HG02678 (cell line): Measurements from ENCODE around the gene EP400.
"Not testable (repeated sequence)": the region's sequence is repeated elsewhere in the genome, so short reads cannot be mapped to it uniquely, and the experiment has no call there.

Experiments
- ATAC-seq: cut with Tn5 transposase; IDR thresholded peaks from one replicate; pipeline ENCODE4 v1.9.1; 2021; ENCODE audit warnings: mild to moderate bottlenecking, moderate library complexity; ENCODE audit not compliant: unreplicated experiment

EP400 gene

GRCh38 chr12:131948166-131948712 is 1.5 kb upstream of the EP400 start:
- no peak for ATAC-seq

DNA sequence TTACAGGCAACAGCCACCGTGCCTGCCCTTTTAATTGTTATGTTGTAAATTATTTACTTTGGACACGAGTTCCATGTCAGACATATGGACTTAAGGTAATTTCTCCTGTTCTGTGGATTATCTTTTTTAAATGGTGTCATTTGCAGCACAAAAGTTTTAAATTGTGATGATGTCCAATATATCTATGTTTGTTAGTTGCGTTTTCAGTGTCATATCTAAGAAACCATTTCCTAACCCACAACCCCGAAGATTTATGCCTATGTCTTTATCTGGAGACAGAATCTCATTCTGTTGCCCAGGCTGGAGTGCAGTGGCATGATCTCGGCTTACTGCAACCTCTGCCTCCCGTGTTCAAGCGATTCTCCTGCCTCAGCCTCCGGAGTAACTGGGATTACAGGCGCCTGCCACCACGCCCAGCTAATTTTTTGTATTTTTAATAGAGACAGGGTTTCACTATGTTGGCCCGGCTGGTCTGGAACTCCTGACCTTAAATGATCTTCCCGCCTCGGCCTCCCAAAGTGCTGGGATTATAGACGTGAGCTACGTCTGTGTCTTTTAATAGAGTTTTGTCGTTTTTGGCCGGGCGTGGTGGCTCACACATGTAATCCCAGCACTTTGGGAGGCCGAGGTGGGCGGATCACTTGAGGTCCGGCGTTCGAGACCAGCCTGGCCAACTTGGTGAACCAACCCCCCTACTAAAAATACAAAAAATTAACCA is 870 bp upstream of the EP400 start:
- ATAC-seq = not testable (repeated sequence)

DNA sequence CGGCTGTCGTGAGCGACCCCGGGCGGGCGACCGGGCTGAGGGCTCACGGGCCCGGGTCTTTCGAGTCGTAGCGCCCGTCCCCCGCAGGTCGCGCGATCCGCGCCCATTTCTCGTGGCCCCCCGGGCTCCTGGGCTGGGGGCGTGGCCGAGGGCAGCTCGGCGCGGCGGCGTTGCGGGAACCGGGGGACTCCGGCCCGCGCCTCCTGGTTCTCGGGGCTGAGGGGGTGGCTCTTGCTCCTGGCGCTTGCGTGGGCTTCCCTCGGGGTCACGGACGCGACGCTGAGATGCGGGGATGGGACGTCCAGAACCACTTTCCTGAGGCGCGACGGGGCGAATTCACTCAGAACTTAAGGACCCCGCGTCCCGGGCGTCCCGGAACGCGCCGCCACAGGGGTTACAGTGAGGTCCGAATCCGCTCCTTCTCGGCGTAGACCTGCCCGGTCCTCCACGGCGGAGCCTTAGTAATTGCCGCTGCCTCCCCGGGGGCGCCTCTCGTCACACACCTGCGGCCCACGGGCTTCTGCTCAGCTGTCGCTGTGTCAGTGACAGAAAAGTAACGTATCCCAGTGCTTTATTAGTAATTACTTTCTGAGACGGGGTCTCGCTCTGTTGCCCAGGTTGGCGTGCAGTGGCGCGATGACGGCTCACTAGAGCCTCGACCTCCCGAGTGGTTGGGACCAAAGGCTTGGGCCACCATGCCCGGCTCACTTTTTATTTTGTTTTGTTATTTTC is 606 bp downstream of the EP400 start:
- ATAC-seq = peak; percentile 26

GRCh38 chr12:131953810-131954209 is 4.1 kb downstream of the EP400 start:
- ATAC-seq = not testable (repeated sequence)

- ATAC-seq = not testable (repeated sequence)
Measured at GRCh38 chr12:131954460-131954859, 4.7 kb downstream of the EP400 start.

- no peak for ATAC-seq
Measured at GRCh38 chr12:131959116-131959515, 9.4 kb downstream of the EP400 start.

- ATAC-seq = no peak
Measured at GRCh38 chr12:131959641-131960589, 10.2 kb downstream of the EP400 start.

DNA sequence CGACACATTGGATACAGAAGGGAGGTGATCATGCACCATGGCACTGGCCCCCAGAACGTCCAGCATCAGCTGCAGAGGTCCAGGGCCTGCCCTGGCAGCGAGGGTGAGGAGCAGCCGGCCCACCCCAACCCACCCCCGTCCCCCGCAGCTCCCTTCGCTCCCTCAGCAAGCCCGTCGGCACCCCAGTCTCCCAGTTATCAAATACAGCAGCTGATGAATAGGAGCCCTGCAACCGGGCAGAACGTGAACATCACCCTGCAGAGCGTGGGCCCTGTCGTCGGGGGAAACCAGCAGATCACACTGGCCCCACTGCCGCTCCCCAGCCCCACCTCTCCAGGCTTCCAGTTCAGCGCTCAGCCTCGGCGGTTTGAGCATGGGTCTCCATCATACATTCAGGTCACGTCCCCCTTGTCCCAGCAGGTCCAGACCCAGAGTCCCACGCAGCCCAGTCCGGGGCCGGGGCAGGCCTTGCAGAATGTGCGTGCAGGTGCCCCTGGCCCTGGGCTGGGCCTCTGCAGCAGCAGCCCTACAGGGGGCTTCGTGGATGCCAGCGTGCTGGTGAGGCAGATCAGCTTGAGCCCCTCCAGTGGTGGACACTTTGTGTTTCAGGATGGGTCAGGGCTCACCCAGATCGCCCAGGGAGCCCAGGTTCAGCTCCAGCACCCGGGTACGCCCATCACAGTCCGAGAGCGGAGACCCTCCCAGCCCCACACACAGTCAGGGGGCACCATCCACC is 11.0 kb downstream of the EP400 start:
- ATAC-seq = not testable (repeated sequence)

- ATAC-seq = not testable (repeated sequence)
Measured at GRCh38 chr12:131961328-131961727, 11.6 kb downstream of the EP400 start.

DNA sequence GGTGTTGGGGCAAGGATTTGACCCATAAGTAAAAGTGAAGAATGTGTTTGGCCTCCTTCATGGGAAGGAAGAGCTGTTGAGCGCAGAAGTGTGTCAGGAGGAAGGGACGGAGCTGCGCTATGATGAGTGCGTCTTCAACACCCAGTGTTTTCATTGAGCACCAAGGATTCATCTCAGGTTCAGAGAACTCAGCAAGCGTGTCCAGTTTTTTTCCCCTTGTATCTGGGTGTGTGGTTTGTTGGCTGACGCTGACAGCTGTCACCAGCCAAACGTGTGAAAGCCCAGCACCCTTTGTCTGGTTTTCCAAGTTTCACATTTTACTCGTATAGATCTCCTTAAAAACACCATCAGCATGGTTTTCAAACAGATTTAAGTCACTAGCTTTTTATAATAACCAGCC is 12.3 kb downstream of the EP400 start:
- no peak for ATAC-seq

DNA sequence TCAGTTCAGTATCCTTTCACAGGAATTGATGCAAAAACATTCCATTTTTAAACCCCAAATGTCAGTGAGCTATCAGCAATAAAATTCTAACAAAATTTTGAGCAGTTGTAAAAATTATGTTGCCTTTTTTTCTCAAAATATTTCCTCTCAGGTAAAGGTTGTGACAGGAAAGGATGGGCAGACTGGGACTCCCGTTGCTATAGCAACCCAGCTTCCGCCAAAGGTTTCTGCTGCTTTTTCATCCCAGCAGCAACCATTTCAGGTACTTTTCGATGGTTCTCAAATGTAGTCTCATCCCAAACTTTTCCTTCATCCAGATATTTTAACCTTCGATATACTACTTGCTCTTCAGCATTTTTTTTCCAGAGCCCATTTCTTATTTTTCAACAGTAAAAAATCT is 13.6 kb downstream of the EP400 start:
- ATAC-seq = no peak

GRCh38 chr12:131965073-131965472 is 15.3 kb downstream of the EP400 start:
- ATAC-seq = no peak

- no peak for ATAC-seq
Measured at GRCh38 chr12:131971226-131971625, 21.5 kb downstream of the EP400 start.

GRCh38 chr12:131975228-131975627 is 25.5 kb downstream of the EP400 start:
- no peak for ATAC-seq

- no peak for ATAC-seq
Measured at GRCh38 chr12:131979606-131980005, 29.9 kb downstream of the EP400 start.

- no peak for ATAC-seq
Measured at GRCh38 chr12:131980263-131980662, 30.5 kb downstream of the EP400 start.

GRCh38 chr12:131981388-131981787 is 31.6 kb downstream of the EP400 start:
- ATAC-seq = no peak

DNA sequence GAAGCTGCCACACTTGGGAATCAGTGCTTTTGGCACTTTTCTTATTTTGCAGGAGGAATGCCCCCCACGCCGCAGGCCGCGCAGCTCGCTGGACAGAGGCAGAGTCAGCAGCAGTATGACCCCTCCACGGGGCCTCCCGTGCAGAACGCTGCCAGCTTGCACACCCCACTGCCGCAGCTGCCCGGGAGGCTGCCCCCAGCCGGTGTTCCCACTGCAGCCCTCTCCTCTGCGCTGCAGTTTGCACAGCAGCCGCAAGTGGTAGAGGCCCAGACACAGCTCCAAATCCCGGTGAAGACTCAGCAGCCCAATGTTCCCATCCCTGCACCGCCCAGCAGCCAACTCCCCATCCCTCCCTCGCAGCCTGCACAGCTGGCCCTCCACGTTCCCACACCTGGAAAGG is 32.3 kb downstream of the EP400 start:
- no peak for ATAC-seq

DNA sequence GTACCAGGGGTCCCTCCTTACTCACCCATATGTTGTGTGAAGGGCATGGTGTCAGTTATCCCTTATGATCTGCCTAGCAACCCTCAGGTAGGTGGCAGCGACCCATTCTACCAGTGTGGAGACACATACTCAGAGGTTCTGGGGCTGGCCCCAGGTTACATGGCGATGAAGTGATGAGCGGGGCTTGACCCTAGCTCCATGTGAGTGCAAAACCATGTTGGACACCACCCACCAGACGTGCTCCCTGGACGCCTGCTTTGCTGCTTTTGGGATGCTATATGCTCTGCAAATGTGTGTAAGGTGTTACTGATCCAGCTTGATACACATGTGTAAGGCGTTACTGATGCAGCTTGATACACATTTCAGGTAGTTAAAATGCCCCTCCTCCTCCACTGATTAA is 33.3 kb downstream of the EP400 start:
- ATAC-seq = no peak

- ATAC-seq = no peak
Measured at GRCh38 chr12:131983554-131983953, 33.8 kb downstream of the EP400 start.
